Breast epithelium (tissue), 4 donors: ENCODE data around the gene FHL5. TPM values are rescaled to one million over a fixed set of nuclear protein-coding genes. Genes with fewer than 3 reads are reported as not detected.
"Not testable (repeated sequence)": the region's sequence is repeated elsewhere in the genome, so short reads cannot be mapped to it uniquely, and the experiment has no call there.

Experiments
- DNase-seq, 2 donors: peaks; one replicate each; pipeline ENCODE4 v3.0.0-alpha.2; 2019; ENCODE audit warnings: low spot score in 2 of 2
- H3K27ac ChIP-seq, 2 donors: fragments of 200-600 bp; sonication (generic) in 1 of 2; one replicate each; pipeline ENCODE4 v1.5.1; 2016 to 2019; ENCODE audit warnings: mild to moderate bottlenecking in 1 of 2
- H3K27me3 ChIP-seq, 2 donors: fragments of 200-600 bp; sonication (generic) in 1 of 2; one replicate each; pipeline versions ENCODE4 v1.5.1 to v1.6.0; 2017 to 2019; ENCODE audit warnings: control low read depth in 1 of 2, mild to moderate bottlenecking in 1 of 2
- H3K36me3 ChIP-seq: fragments of 200-600 bp; one replicate; pipeline ENCODE4 v1.5.1; 2019
- H3K4me1 ChIP-seq, 2 donors: fragments of 200-600 bp; sonication (generic); one replicate each; pipeline ENCODE4 v1.5.1; 2016 to 2019; ENCODE audit warnings: control low read depth in 1 of 2
- H3K4me3 ChIP-seq, 3 donors: fragments of 200-600 bp; sonication (generic); 1 replicate in 2 of 3; 2 replicates in 1 of 3; pipeline ENCODE4 v1.5.1; 2016 to 2019; ENCODE audit warnings: mild to moderate bottlenecking in 3 of 3, moderate library complexity in 2 of 3
- H3K9me3 ChIP-seq, 2 donors: fragments of 200-600 bp; sonication (generic) in 1 of 2; one replicate each; pipeline ENCODE4 v1.5.1; 2016 to 2019; ENCODE audit warnings: control low read depth in 1 of 2
- POLR2A ChIP-seq: fragments of 450-650 bp; IDR thresholded peaks from one replicate; pipeline ENCODE4 v1.6.1; 2016; ENCODE audit warnings: antibody characterized with exemption, mild to moderate bottlenecking, moderate library complexity
- POLR2AphosphoS5 ChIP-seq, 3 donors: sonication (generic); formaldehyde crosslinking; IDR thresholded peaks; one replicate each; pipeline ENCODE4 v1.6.1; 2017; ENCODE audit warnings: antibody characterized with exemption in 3 of 3
- intact Hi-C: fragments of 100-400 bp; cut with DNase I; formaldehyde crosslinking; loops from one replicate; pipeline ENCODE4 v1.15.1; 2023; ENCODE audit warnings: low total_unique reads
- total RNA-seq, 3 donors: library from RNA; depleted of rRNA; stranded (reverse); fragments of >200 nt; gene quantifications; one replicate each; pipeline ENCODE4 v1.1.0, GENCODE V29; 2016
- TF ChIP-seq, protein P1 (sequence below), 3 donors: fragments of 450-650 bp; IDR thresholded peaks; one replicate each; pipeline ENCODE4 v1.5.1; 2016 to 2017; ENCODE audit warnings: antibody characterized with exemption in 3 of 3, mild to moderate bottlenecking in 3 of 3, moderate library complexity in 3 of 3

The FHL5 gene
- total RNA-seq, 3 donors from 2014 or later: 12.9 to 45.2 (median 25.0) TPM

DNA sequence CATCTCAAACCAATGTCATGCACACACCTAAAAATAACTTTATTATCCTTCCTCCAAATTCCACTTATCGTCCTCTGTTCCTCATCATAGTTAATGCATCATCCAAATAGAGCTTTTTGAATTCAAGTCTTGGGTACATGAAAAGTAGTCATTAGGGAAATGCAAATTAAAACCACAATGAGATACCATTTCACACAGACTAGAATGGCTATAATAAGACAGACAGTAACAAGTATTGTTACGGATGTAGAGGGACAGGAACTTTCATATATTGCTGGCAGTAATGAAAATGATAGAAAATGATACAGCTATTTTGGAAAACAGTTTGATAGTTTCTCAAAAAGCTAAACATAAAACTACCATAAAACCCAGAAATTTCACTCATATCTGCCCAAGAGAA, 59.1 kb downstream of the FHL5 start:
- intact Hi-C loops: no loop called here
- Histone ChIP-seq H3K9me3 (no peaks in the 10 kb centered on the region), H3K4me1 (no peaks in the 10 kb centered on the region), H3K4me3 (no peak overlapping the region), H3K27ac (no peak overlapping the region), H3K36me3 (no peaks in the 10 kb centered on the region), H3K27me3 (no peaks in the 10 kb centered on the region)
- TF ChIP-seq POLR2AphosphoS5 (IDR thresholded peaks at IDR 0.05): no peak
- no peak for TF ChIP-seq POLR2A
- TF ChIP-seq, protein P1, sequence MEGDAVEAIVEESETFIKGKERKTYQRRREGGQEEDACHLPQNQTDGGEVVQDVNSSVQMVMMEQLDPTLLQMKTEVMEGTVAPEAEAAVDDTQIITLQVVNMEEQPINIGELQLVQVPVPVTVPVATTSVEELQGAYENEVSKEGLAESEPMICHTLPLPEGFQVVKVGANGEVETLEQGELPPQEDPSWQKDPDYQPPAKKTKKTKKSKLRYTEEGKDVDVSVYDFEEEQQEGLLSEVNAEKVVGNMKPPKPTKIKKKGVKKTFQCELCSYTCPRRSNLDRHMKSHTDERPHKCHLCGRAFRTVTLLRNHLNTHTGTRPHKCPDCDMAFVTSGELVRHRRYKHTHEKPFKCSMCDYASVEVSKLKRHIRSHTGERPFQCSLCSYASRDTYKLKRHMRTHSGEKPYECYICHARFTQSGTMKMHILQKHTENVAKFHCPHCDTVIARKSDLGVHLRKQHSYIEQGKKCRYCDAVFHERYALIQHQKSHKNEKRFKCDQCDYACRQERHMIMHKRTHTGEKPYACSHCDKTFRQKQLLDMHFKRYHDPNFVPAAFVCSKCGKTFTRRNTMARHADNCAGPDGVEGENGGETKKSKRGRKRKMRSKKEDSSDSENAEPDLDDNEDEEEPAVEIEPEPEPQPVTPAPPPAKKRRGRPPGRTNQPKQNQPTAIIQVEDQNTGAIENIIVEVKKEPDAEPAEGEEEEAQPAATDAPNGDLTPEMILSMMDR (IDR thresholded peaks at IDR 0.05): no peak
- DNase-seq: no peak

DNA sequence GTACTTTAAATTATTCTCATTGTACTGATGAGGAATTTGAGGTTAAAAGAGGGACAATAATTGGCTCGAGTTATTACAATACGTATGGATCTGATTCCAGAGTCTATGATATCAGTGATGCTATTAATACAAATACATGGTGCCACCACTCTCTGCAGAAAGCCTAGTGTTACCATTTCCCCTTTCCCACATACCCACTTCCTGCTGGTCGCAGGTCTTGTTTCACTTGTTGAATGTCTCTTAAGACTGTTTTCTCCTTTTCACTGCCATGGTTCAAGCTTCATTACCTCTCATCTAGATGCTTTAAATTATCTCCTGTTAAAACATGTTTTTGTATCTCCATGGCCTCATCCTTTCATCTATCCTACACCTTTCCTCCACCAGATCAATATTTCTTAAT, 62.0 kb downstream of the FHL5 start:
- Histone ChIP-seq H3K4me3 (no peak overlapping the region), H3K36me3 (no peaks in the 10 kb centered on the region), H3K4me1 (no peaks in the 10 kb centered on the region), H3K9me3 (no peaks in the 10 kb centered on the region), H3K27me3 (no peaks in the 10 kb centered on the region), H3K27ac (no peak overlapping the region)
- TF ChIP-seq POLR2AphosphoS5 (IDR thresholded peaks at IDR 0.05): no peak
- TF ChIP-seq, protein P1 (IDR thresholded peaks at IDR 0.05): no peak
- TF ChIP-seq POLR2A: no peak
- intact Hi-C loops: no loop called here
- no peak for DNase-seq

DNA sequence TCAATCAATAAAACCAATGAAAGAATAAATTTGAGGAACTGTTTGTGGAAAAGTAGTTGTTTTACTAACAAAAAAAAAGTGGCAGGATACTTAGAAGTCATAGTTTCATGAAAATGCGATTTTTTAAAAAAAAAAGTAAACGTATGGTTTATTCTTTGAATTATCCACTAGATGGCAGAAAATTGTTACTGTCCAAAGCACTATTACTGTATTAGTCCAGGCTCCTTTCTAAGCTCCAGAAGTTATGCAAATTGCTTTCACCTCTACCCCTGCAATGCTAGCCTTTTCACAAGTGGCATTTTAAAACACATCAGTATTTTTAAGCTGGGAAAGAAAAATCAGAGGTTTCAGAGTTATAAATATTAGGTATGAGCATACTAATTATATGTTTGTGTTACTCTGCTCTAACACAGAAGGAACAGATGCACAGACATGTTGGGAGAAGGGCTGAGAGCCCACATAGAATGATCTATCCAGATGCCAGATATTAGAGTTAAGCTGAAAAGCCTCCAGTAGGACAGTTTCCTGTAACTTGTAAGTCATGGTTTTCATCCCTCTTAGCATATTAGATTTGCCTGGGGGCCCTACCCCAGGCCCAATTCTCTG, 63.9 kb downstream of the FHL5 start:
- intact Hi-C loops: no loop called here
- H3K4me3 ChIP-seq: no peak overlapping the region
- H3K27ac ChIP-seq: no peak overlapping the region
- DNase-seq: no peak
- H3K27me3 ChIP-seq: no peaks in the 10 kb centered on the region
- H3K36me3 ChIP-seq: no peaks in the 10 kb centered on the region
- H3K4me1 ChIP-seq: no peaks in the 10 kb centered on the region
- TF ChIP-seq POLR2A (no peak), POLR2AphosphoS5 (IDR thresholded peaks at IDR 0.05) (no peak)
- TF ChIP-seq, protein P1 (IDR thresholded peaks at IDR 0.05): peak in 1 of 3 donors; percentile 38
- no peaks in the 10 kb centered on the region for H3K9me3 ChIP-seq

DNA sequence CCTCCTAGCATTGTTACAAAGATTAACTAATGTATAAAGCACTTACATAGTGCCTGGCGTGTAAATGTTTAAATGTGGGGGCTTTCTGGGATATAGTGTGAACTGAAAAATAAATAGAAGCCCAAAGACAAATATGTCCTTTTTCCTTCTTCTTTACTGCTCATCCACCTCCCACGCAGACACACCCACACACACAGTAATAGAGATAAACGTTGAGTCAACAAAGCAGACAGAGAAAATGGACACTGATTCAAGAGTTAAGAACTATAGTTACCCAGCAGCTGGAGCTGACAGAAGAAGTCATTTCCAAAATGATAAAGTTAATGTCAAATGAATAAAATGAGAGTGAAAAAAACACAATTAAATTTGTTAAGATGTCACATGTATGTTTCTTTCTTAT, 68.3 kb downstream of the FHL5 start:
- no peak overlapping the region for H3K27ac ChIP-seq
- H3K9me3 ChIP-seq: no peaks in the 10 kb centered on the region
- DNase-seq: no peak
- no peaks in the 10 kb centered on the region for H3K36me3 ChIP-seq
- no peak for TF ChIP-seq POLR2AphosphoS5 (IDR thresholded peaks at IDR 0.05)
- TF ChIP-seq POLR2A: no peak
- TF ChIP-seq, protein P1 (IDR thresholded peaks at IDR 0.05): no peak
- H3K27me3 ChIP-seq: no peaks in the 10 kb centered on the region
- H3K4me3 ChIP-seq: no peak overlapping the region
- H3K4me1 ChIP-seq: no peaks in the 10 kb centered on the region
- intact Hi-C loops: no loop called here

GRCh38 chr6:96637979-96638378, 75.1 kb downstream of the FHL5 start:
- H3K36me3 ChIP-seq, intact Hi-C loops: not testable (repeated sequence)

GRCh38 chr6:96645106-96645505, 82.2 kb downstream of the FHL5 start:
- no peak for DNase-seq
- Histone ChIP-seq H3K27me3 (no peaks in the 10 kb centered on the region), H3K9me3 (no peaks in the 10 kb centered on the region), H3K27ac (no peak overlapping the region), H3K4me1 (no peaks in the 10 kb centered on the region), H3K4me3 (no peak overlapping the region), H3K36me3 (no peaks in the 10 kb centered on the region)
- intact Hi-C loops: no loop called here
- TF ChIP-seq POLR2A: no peak
- TF ChIP-seq, protein P1 (IDR thresholded peaks at IDR 0.05): no peak
- TF ChIP-seq POLR2AphosphoS5 (IDR thresholded peaks at IDR 0.05): no peak

More at GRCh38 chr6:96637979-96638378, 75.1 kb downstream of the FHL5 start:
- H3K4me3 ChIP-seq, DNase-seq, H3K27ac ChIP-seq, H3K9me3 ChIP-seq, H3K4me1 ChIP-seq, H3K27me3 ChIP-seq: not testable (repeated sequence)
